HepG2 (cell line): Measurements from ENCODE around the gene SLC29A3.

ENCODE experiments used
- EZH2 ChIP-seq: conservative IDR thresholded peaks from 2 replicates; pipeline ENCODE4 v1.6.1; 2012; ENCODE audit warnings: mild to moderate bottlenecking, low read depth, low read length, moderate library complexity
- LCORL ChIP-seq, 2 experiments: fragments of 450-650 bp in 1 of 2; sonication (generic) in 1 of 2; formaldehyde crosslinking in 1 of 2; IDR thresholded peaks; 2 replicates each; pipeline versions ENCODE4 v1.5.0 to v1.6.1; 2017 to 2020; ENCODE audit warnings: antibody characterized with exemption in 1 of 2, missing genetic modification reagents in 1 of 2
- MAZ ChIP-seq, 2 experiments: sonication (generic) in 1 of 2; formaldehyde crosslinking in 1 of 2; IDR thresholded peaks; 2 replicates each; pipeline versions ENCODE4 v1.5.0 to v1.6.1; 2012 to 2020; ENCODE audit warnings: low read depth in 2 of 2, mild to moderate bottlenecking in 2 of 2, borderline replicate concordance in 1 of 2, improper control_type of control experiment in 1 of 2, low read length in 1 of 2, missing genetic modification reagents in 1 of 2, moderate library complexity in 1 of 2
- NFIC ChIP-seq: IDR thresholded peaks from 2 replicates; pipeline ENCODE4 v1.6.1; 2012; ENCODE audit warnings: mild to moderate bottlenecking, low read length, inconsistent platforms
- REST ChIP-seq, 2 experiments: IDR thresholded peaks; 2 replicates each; pipeline ENCODE4 v1.6.1; 2011 to 2012; ENCODE audit warnings: low read length in 2 of 2, borderline replicate concordance in 1 of 2, low read depth in 1 of 2, mild to moderate bottlenecking in 1 of 2, moderate library complexity in 1 of 2

GRCh38 chr10:71365366-71365765 is 46.3 kb downstream of the SLC29A3 start:
- TF ChIP-seq MAZ (IDR thresholded peaks at IDR 0.05; ENCODE audit: borderline replicate concordance, low read depth, low read length) (no peak), MAZ (CRISPR knock-in tag; IDR thresholded peaks at IDR 0.05; ENCODE audit: low read depth) (no peak), LCORL (IDR thresholded peaks at IDR 0.05) (no peak), LCORL (CRISPR knock-in tag; IDR thresholded peaks at IDR 0.05) (no peak), EZH2 (no peak), NFIC (no peak), REST (IDR thresholded peaks at IDR 0.05; ENCODE audit: borderline replicate concordance in 1 of 2, low read depth in 1 of 2, low read length in 2 of 2) (no peak)
